H9 (cell line): Measurements from ENCODE around the gene CRYBA2. TPM values are rescaled to one million over a fixed set of nuclear protein-coding genes. Genes with fewer than 3 reads are reported as not detected.
A peak's percentile ranks its signal among the peaks of the same experiment; 100 is the strongest.

ENCODE experiments used
- DNase-seq: peaks from one replicate; pipeline ENCODE4 v3.0.0-alpha.2; 2017
- H2AFZ ChIP-seq: one replicate; pipeline ENCODE4 v1.6.1; 2013; ENCODE audit warnings: mild to moderate bottlenecking, low read length, control low read depth, moderate library complexity
- H2AK5ac ChIP-seq: 2 replicates; pipeline ENCODE4 v1.6.1; 2013; ENCODE audit warnings: low read length, control low read depth, mixed read lengths; ENCODE audit not compliant: insufficient read length
- H2BK120ac ChIP-seq: one replicate; pipeline ENCODE4 v1.6.1; 2013; ENCODE audit warnings: low read depth, mild to moderate bottlenecking, low read length, control low read depth, inconsistent platforms; ENCODE audit not compliant: poor library complexity, severe bottlenecking
- H2BK12ac ChIP-seq: 2 replicates; pipeline ENCODE4 v1.6.1; 2013; ENCODE audit warnings: low read length, control low read depth, mixed read lengths, low read depth; ENCODE audit not compliant: insufficient read length
- H2BK15ac ChIP-seq: 2 replicates; pipeline ENCODE4 v1.6.1; 2013; ENCODE audit warnings: low read depth, low read length, control low read depth
- H2BK20ac ChIP-seq: one replicate; pipeline ENCODE4 v1.6.1; 2013; ENCODE audit warnings: low read depth, mild to moderate bottlenecking, low read length, control low read depth, inconsistent platforms; ENCODE audit not compliant: poor library complexity, severe bottlenecking
- H2BK5ac ChIP-seq: 2 replicates; pipeline ENCODE4 v1.6.1; 2013; ENCODE audit warnings: low read length, control low read depth, mixed read lengths; ENCODE audit not compliant: insufficient read length
- H3K14ac ChIP-seq: 2 replicates; pipeline ENCODE4 v1.6.1; 2013; ENCODE audit warnings: low read length, control low read depth; ENCODE audit not compliant: insufficient read depth
- H3K18ac ChIP-seq: 2 replicates; pipeline ENCODE4 v1.6.1; 2013; ENCODE audit warnings: low read depth, mild to moderate bottlenecking, mixed read lengths, low read length, control low read depth; ENCODE audit not compliant: insufficient read length
- H3K23ac ChIP-seq: 2 replicates; pipeline ENCODE4 v1.6.1; 2013; ENCODE audit warnings: low read length, control low read depth, mixed read lengths, low read depth; ENCODE audit not compliant: insufficient read length
- H3K23me2 ChIP-seq: 2 replicates; pipeline ENCODE4 v1.6.1; 2013; ENCODE audit warnings: low read depth, mild to moderate bottlenecking, mixed read lengths, low read length, control low read depth; ENCODE audit not compliant: insufficient read length, poor library complexity, severe bottlenecking
- H3K27ac ChIP-seq: 2 replicates; pipeline ENCODE4 v1.5.1; 2013; ENCODE audit warnings: low read length, control low read depth, mixed read lengths, low read depth; ENCODE audit not compliant: insufficient read length
- H3K27me3 ChIP-seq: 2 replicates; pipeline ENCODE4 v1.6.1; 2013; ENCODE audit warnings: low read length, control low read depth, inconsistent platforms; ENCODE audit not compliant: insufficient read depth
- H3K4ac ChIP-seq: 2 replicates; pipeline ENCODE4 v1.6.1; 2013; ENCODE audit warnings: low read depth, mild to moderate bottlenecking, control low read depth, inconsistent platforms, low read length, moderate library complexity
- H3K4me1 ChIP-seq: 2 replicates; pipeline ENCODE4 v1.6.1; 2013; ENCODE audit warnings: low read length, control low read depth, inconsistent platforms; ENCODE audit not compliant: insufficient read depth
- H3K4me2 ChIP-seq: 2 replicates; pipeline ENCODE4 v1.6.1; 2013; ENCODE audit warnings: low read length, control low read depth, mixed read lengths; ENCODE audit not compliant: insufficient read length, insufficient read depth
- H3K56ac ChIP-seq: 2 replicates; pipeline ENCODE4 v1.6.1; 2013; ENCODE audit warnings: low read depth, mild to moderate bottlenecking, mixed read lengths, low read length, control low read depth; ENCODE audit not compliant: insufficient read length
- H3K79me1 ChIP-seq: 2 replicates; pipeline ENCODE4 v1.6.1; 2013; ENCODE audit warnings: low read depth, mild to moderate bottlenecking, moderate library complexity, low read length, control low read depth, inconsistent platforms; ENCODE audit not compliant: insufficient read depth, poor library complexity, severe bottlenecking
- H3K79me2 ChIP-seq: 2 replicates; pipeline ENCODE4 v1.6.1; 2013; ENCODE audit warnings: low read length, control low read depth, inconsistent platforms; ENCODE audit not compliant: insufficient read depth
- H3K9ac ChIP-seq: 2 replicates; pipeline ENCODE4 v1.6.1; 2013; ENCODE audit warnings: low read length, control low read depth, mixed read lengths; ENCODE audit not compliant: insufficient read length; ENCODE audit errors: extremely low read depth
- H3K9me3 ChIP-seq: one replicate; pipeline ENCODE4 v1.6.1; 2013; ENCODE audit warnings: low read depth, low read length, inconsistent platforms; ENCODE audit not compliant: control insufficient read depth
- H3T11ph ChIP-seq: one replicate; pipeline ENCODE4 v1.6.1; 2013; ENCODE audit warnings: mild to moderate bottlenecking, low read length, control low read depth, inconsistent platforms
- H4K20me1 ChIP-seq: one replicate; pipeline ENCODE4 v1.6.1; 2013; ENCODE audit not compliant: control insufficient read depth, insufficient read length, insufficient read depth
- H4K5ac ChIP-seq: 2 replicates; pipeline ENCODE4 v1.6.1; 2013; ENCODE audit warnings: low read depth, mild to moderate bottlenecking, mixed read lengths, low read length, control low read depth; ENCODE audit not compliant: insufficient read length
- H4K8ac ChIP-seq: replicated peaks from 2 replicates; pipeline ENCODE4 v1.6.1; 2013; ENCODE audit warnings: low read length, control low read depth, mixed read lengths, low read depth; ENCODE audit not compliant: insufficient read length
- H4K91ac ChIP-seq: 2 replicates; pipeline ENCODE4 v1.6.1; 2013; ENCODE audit warnings: low read depth, mild to moderate bottlenecking, moderate library complexity, mixed read lengths, low read length, control low read depth; ENCODE audit not compliant: insufficient read length
- H3K27ac Mint-ChIP-seq, 3 experiments: 2 replicates in 2 of 3; 3 replicates in 1 of 3; pipeline ENCODE4 v1.8.0; 2020 to 2021; ENCODE audit warnings: mixed read lengths in 3 of 3, mild to moderate bottlenecking in 1 of 3, moderate library complexity in 1 of 3
- H3K27me3 Mint-ChIP-seq: 2 replicates; pipeline ENCODE4 v1.8.0; 2021; ENCODE audit warnings: low read depth, mild to moderate bottlenecking, moderate library complexity, mixed read lengths
- H3K36me3 Mint-ChIP-seq, 3 experiments: 2 replicates in 2 of 3; 3 replicates in 1 of 3; pipeline ENCODE4 v1.8.0; 2020 to 2021; ENCODE audit warnings: low read depth in 3 of 3, mixed read lengths in 3 of 3; ENCODE audit not compliant: insufficient read depth in 1 of 3
- H3K4me1 Mint-ChIP-seq, 2 experiments: 2 replicates each; pipeline ENCODE4 v1.8.0; 2020; ENCODE audit warnings: mixed read lengths in 2 of 2
- H3K4me3 Mint-ChIP-seq, 2 experiments: 2 replicates in 1 of 2; 3 replicates in 1 of 2; pipeline ENCODE4 v1.8.0; 2020 to 2021; ENCODE audit warnings: mild to moderate bottlenecking in 2 of 2, mixed read lengths in 2 of 2, moderate library complexity in 1 of 2
- H3K9me3 Mint-ChIP-seq, 2 experiments: 2 replicates in 1 of 2; 3 replicates in 1 of 2; pipeline ENCODE4 v1.8.0; 2020; ENCODE audit warnings: mild to moderate bottlenecking in 2 of 2, mixed read lengths in 2 of 2, moderate library complexity in 1 of 2
- WGBS: extraction: QIAGEN DNeasy Blood & Tissue Kit; methylation state at CpG from one replicate; pipeline ENCODE4 v1.1.7; 2013; ENCODE audit warnings: missing lambda C conversion rate, low lambda C conversion rate, mixed read lengths; ENCODE audit not compliant: insufficient read length; ENCODE audit errors: extremely low coverage; 5-methylcytosine and 5-hydroxymethylcytosine counted together
- total RNA-seq: library from RNA; stranded (reverse); gene quantifications from 2 replicates; pipeline ENCODE4 v1.2.1, GENCODE V29; 2021
- TF ChIP-seq, protein P1 (sequence below): fragments of 200-600 bp; sonication (generic); conservative IDR thresholded peaks from 3 replicates; pipeline ENCODE4 v1.8.0; 2021; ENCODE audit warnings: antibody characterized with exemption, mild to moderate bottlenecking

Gene CRYBA2
- total RNA-seq, 1 experiment from 2014 or later: not detected

- Histone ChIP-seq H3K4me1 (peaks cover 9% of the 10 kb centered on the region; the same call in 1 of the 2 replicates), H4K91ac (no peak overlapping the region), H2AK5ac (no peak overlapping the region), H3K9ac (no peak overlapping the region), H3K23ac (no peak overlapping the region), H4K8ac (no peak overlapping the region), H3K79me2 (no peaks in the 10 kb centered on the region), H2AFZ (no peak overlapping the region), H3K14ac (no peak overlapping the region), H2BK120ac (no peak overlapping the region), H2BK12ac (no peak overlapping the region), H3K79me1 (no peaks in the 10 kb centered on the region), H3K27ac (no peak overlapping the region), H3K4ac (no peak overlapping the region), H4K5ac (no peak overlapping the region), H3T11ph (no peak overlapping the region), H2BK20ac (no peak overlapping the region), H2BK5ac (no peak overlapping the region), H3K4me2 (peak overlapping the region; percentile 36), H3K9me3 (no peaks in the 10 kb centered on the region), H3K18ac (no peak overlapping the region), H3K27me3 (peaks cover 62% of the 10 kb centered on the region), H4K20me1 (no peaks in the 10 kb centered on the region), H2BK15ac (no peak overlapping the region), H3K56ac (no peak overlapping the region), H3K23me2 (peaks cover 10% of the 10 kb centered on the region)
- Mint-ChIP-seq H3K27ac (no peak overlapping the region), H3K4me1 (peaks cover 30 to 36% of the 10 kb centered on the region in 2 experiments), H3K4me3 (peak overlapping the region; percentile 72 to 87), H3K36me3 (no peaks in the 10 kb centered on the region; a peak in 1 of 7 replicates), H3K9me3 (no peaks in the 10 kb centered on the region), H3K27me3 (peaks cover 99% of the 10 kb centered on the region)
- TF ChIP-seq, protein P1, sequence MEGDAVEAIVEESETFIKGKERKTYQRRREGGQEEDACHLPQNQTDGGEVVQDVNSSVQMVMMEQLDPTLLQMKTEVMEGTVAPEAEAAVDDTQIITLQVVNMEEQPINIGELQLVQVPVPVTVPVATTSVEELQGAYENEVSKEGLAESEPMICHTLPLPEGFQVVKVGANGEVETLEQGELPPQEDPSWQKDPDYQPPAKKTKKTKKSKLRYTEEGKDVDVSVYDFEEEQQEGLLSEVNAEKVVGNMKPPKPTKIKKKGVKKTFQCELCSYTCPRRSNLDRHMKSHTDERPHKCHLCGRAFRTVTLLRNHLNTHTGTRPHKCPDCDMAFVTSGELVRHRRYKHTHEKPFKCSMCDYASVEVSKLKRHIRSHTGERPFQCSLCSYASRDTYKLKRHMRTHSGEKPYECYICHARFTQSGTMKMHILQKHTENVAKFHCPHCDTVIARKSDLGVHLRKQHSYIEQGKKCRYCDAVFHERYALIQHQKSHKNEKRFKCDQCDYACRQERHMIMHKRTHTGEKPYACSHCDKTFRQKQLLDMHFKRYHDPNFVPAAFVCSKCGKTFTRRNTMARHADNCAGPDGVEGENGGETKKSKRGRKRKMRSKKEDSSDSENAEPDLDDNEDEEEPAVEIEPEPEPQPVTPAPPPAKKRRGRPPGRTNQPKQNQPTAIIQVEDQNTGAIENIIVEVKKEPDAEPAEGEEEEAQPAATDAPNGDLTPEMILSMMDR: peak; percentile 71
- WGBS: no CpG with 5 or more reads among the region's 72 CpGs
- peak; percentile 92 for DNase-seq
Observed at GRCh38 chr2:219002395-219003266, 9.4 kb upstream of the CRYBA2 start.
